ENCODE measurements around the gene SORL1. TPM values are rescaled to one million over a fixed set of nuclear protein-coding genes. Genes with fewer than 3 reads are reported as not detected.

Gene SORL1
- total RNA-seq, 4 donors from 2014 or later: 7.3 to 18.8 (median 12.3) TPM

- Histone ChIP-seq H3K4me1 (peaks cover 0 to 17% (median 9%) of the 10 kb centered on the region in 4 donors), H3K36me3 (no peaks in the 10 kb centered on the region), H3K27me3 (peaks cover 0 to 27% of the 10 kb centered on the region in 2 donors), H3K4me3 (peak within 1 kb of the TSS; percentile 48 to 71 (median 63)), H3K9me3 (no peaks in the 10 kb centered on the region), H3K27ac (peak within 1 kb of the TSS in 2 of 4 donors; percentile 45 to 78)
- no peak for DNase-seq (ENCODE audit: low spot score in 2 of 2)
- 5 to 7% methylated on average over 21 of the region's 21 CpGs for WGBS, 2 donors
- TF ChIP-seq, protein P1, sequence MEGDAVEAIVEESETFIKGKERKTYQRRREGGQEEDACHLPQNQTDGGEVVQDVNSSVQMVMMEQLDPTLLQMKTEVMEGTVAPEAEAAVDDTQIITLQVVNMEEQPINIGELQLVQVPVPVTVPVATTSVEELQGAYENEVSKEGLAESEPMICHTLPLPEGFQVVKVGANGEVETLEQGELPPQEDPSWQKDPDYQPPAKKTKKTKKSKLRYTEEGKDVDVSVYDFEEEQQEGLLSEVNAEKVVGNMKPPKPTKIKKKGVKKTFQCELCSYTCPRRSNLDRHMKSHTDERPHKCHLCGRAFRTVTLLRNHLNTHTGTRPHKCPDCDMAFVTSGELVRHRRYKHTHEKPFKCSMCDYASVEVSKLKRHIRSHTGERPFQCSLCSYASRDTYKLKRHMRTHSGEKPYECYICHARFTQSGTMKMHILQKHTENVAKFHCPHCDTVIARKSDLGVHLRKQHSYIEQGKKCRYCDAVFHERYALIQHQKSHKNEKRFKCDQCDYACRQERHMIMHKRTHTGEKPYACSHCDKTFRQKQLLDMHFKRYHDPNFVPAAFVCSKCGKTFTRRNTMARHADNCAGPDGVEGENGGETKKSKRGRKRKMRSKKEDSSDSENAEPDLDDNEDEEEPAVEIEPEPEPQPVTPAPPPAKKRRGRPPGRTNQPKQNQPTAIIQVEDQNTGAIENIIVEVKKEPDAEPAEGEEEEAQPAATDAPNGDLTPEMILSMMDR (IDR thresholded peaks at IDR 0.05): no peak
- TF ChIP-seq EP300 (IDR thresholded peaks at IDR 0.05): no peak
- TF ChIP-seq POLR2A (IDR thresholded peaks at IDR 0.05): no peak
Measured at GRCh38 chr11:121452609-121453150, 566 bp downstream of the SORL1 start, which contains the start of gene SORL1-AS1. TSS of gene SORL1-AS1 (minus strand) at chr11:121452967.

DNA sequence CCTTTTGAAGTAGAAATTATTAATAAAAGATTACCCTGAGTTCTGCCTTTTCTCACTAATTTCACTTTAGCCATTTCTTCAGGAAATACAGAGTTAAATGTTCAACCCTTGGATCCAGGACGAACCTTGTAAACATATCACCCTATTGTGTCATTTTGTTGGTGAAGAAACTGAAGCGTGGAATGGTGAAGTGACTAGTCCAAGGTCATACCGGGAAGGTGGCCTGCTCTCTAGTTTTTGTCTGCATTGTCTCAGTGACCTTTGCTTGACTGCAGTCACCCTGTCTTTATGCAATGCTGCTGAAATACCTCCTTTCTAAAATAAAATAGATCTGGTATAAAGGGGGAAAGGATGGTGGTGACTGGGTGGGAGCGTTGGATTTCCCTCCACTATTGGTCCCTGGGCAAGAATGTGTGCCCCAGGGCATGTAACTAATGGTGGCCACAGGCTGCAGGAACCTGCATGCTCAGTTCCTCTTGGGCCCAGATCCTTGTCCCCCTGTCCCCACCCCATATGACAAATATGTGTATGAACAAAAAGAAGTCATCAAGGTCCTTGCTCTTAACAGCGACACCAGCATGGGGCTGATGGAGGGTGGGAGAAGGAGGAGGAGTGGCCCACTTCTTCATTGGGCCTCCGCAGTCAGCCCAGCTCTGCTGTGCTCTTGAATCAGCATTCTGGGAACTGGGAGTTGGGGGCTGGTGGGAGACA is 1.6 kb downstream of the SORL1 start:
- H3K4me3 ChIP-seq: peak overlapping the region in 2 of 4 donors; percentile 1 to 71
- H3K4me1 ChIP-seq: peaks cover 0 to 17% (median 8%) of the 10 kb centered on the region in 4 donors
- no peaks in the 10 kb centered on the region for H3K9me3 ChIP-seq
- H3K36me3 ChIP-seq: no peaks in the 10 kb centered on the region
- no peak for DNase-seq (ENCODE audit: low spot score in 2 of 2)
- peaks cover 0 to 27% of the 10 kb centered on the region in 2 donors for H3K27me3 ChIP-seq
- TF ChIP-seq EP300 (IDR thresholded peaks at IDR 0.05) (no peak), POLR2A (IDR thresholded peaks at IDR 0.05) (no peak)
- TF ChIP-seq, protein P1 (IDR thresholded peaks at IDR 0.05): no peak
- WGBS, 2 donors: 72 to 75% methylated on average over 6 of the region's 6 CpGs
- no peak overlapping the region for H3K27ac ChIP-seq

DNA sequence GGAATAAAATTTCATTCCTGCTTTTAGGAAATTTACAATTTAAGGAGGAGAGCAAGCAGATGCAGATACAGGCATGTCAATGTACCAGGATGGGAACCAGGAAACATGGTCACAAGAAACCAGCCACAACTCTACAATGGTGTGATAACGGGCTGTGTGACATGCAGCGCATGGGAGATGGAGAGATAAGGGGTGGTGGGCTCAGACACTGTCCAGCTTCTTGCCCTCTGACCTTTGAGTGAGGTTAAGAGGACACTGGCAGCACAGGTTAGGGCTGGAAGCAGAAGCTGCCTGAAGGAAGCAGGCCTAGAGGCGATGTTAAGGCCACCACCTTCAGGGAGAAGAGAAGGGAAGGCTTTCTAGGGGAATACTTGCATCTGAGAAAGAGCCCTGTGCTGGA is 3.0 kb downstream of the SORL1 start:
- TF ChIP-seq POLR2A (IDR thresholded peaks at IDR 0.05): no peak
- TF ChIP-seq, protein P1 (IDR thresholded peaks at IDR 0.05): no peak
- TF ChIP-seq EP300 (IDR thresholded peaks at IDR 0.05): no peak
- H3K27ac ChIP-seq: no peak overlapping the region
- WGBS, 2 donors: 89 to 91% methylated on average over 3 of the region's 3 CpGs

DNA sequence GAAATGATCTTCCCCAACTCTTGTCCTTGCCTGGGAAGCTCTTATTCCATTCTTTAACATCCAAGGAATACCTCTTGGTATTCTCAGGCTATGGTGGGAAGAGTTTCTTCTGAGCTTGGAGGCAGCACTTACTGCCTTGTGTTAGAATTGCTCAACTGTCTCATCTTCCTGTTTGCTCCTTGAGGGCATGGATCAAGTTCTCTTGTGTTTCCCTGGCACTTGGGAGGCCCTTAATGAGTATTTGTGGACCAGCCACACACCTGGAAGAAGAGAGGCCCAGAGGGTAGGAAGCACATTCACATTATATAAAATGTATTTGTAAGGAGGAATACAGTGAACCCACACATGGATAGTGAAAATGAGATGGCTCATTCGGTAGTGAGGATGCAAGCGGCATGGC is 4.0 kb downstream of the SORL1 start:
- Histone ChIP-seq H3K4me3 (no peak overlapping the region), H3K27me3 (peaks cover 0 to 21% of the 10 kb centered on the region in 2 donors), H3K27ac (no peak overlapping the region), H3K36me3 (no peaks in the 10 kb centered on the region), H3K9me3 (no peaks in the 10 kb centered on the region), H3K4me1 (peaks cover 0 to 17% (median 3%) of the 10 kb centered on the region in 4 donors)
- no peak for DNase-seq (ENCODE audit: low spot score in 2 of 2)
- TF ChIP-seq EP300 (IDR thresholded peaks at IDR 0.05): no peak
- TF ChIP-seq POLR2A (IDR thresholded peaks at IDR 0.05): no peak
- TF ChIP-seq, protein P1 (IDR thresholded peaks at IDR 0.05): no peak
- 88 to 92% methylated on average over 2 of the region's 2 CpGs for WGBS, 2 donors

More for the DNA sequence above, 3.0 kb downstream of the SORL1 start:
- Histone ChIP-seq H3K9me3 (no peaks in the 10 kb centered on the region), H3K4me1 (peaks cover 0 to 17% (median 4%) of the 10 kb centered on the region in 4 donors), H3K36me3 (no peaks in the 10 kb centered on the region), H3K4me3 (no peak overlapping the region), H3K27me3 (peaks cover 0 to 26% of the 10 kb centered on the region in 2 donors)
- no peak for DNase-seq (ENCODE audit: low spot score in 2 of 2)

- peaks cover 0 to 10% (median 0%) of the 10 kb centered on the region in 4 donors for H3K4me1 ChIP-seq
- no peak for DNase-seq (ENCODE audit: low spot score in 2 of 2)
- no peaks in the 10 kb centered on the region for H3K36me3 ChIP-seq
- H3K27ac ChIP-seq: no peak overlapping the region
- 69 to 76% methylated on average over 11 of the region's 11 CpGs for WGBS, 2 donors
- no peak for TF ChIP-seq EP300 (IDR thresholded peaks at IDR 0.05)
- no peak for TF ChIP-seq POLR2A (IDR thresholded peaks at IDR 0.05)
- TF ChIP-seq, protein P1 (IDR thresholded peaks at IDR 0.05): no peak
- H3K4me3 ChIP-seq: no peak overlapping the region
- no peaks in the 10 kb centered on the region for H3K9me3 ChIP-seq
- H3K27me3 ChIP-seq: peaks cover 0 to 13% of the 10 kb centered on the region in 2 donors
Measured at GRCh38 chr11:121456816-121457431, 4.8 kb downstream of the SORL1 start.
